GM06990 (cell line): ENCODE results near the gene CHRM5.
"Not testable (repeated sequence)": the region's sequence is repeated elsewhere in the genome, so short reads cannot be mapped to it uniquely, and the experiment has no call there.

ENCODE experiments used
- DNase-seq: peaks from one replicate; pipeline ENCODE4 v3.0.0-alpha.2; 2011; ENCODE audit not compliant: insufficient read length; ENCODE audit errors: extremely low read depth
- H3K27me3 ChIP-seq: replicated peaks from 2 replicates; pipeline ENCODE4 v1.6.0; 2011; ENCODE audit warnings: low read length; ENCODE audit not compliant: control insufficient read depth, insufficient read depth
- H3K36me3 ChIP-seq: 2 replicates; pipeline ENCODE4 v1.5.1; 2011; ENCODE audit warnings: low read length; ENCODE audit not compliant: control insufficient read depth, insufficient read depth
- H3K4me3 ChIP-seq: replicated peaks from 2 replicates; pipeline ENCODE4 v1.5.1; 2011; ENCODE audit warnings: low read depth, mild to moderate bottlenecking, control low read depth, low read length
- CTCF ChIP-seq: IDR thresholded peaks from 2 replicates; pipeline ENCODE4 v1.5.1; 2011; ENCODE audit warnings: low read length, control low read depth, mild to moderate bottlenecking, inconsistent platforms; ENCODE audit not compliant: insufficient read depth, poor library complexity, severe bottlenecking

Gene CHRM5

GRCh38 chr15:34046471-34047145 lies 78.3 kb downstream of the CHRM5 start:
- no peak for TF ChIP-seq CTCF
- Histone ChIP-seq H3K4me3 (no peak overlapping the region), H3K27me3 (no peaks in the 10 kb centered on the region), H3K36me3 (no peaks in the 10 kb centered on the region)
- DNase-seq: no peak

- no peak for DNase-seq
- TF ChIP-seq CTCF: no peak
- Histone ChIP-seq H3K27me3 (no peaks in the 10 kb centered on the region), H3K4me3 (no peak overlapping the region), H3K36me3 (no peaks in the 10 kb centered on the region)
Measured at GRCh38 chr15:34047893-34048775, 79.8 kb downstream of the CHRM5 start.

GRCh38 chr15:34049112-34049511 lies 80.8 kb downstream of the CHRM5 start:
- H3K4me3 ChIP-seq: no peak overlapping the region
- H3K36me3 ChIP-seq: no peaks in the 10 kb centered on the region
- DNase-seq: no peak
- no peaks in the 10 kb centered on the region for H3K27me3 ChIP-seq
- TF ChIP-seq CTCF: no peak

- not testable (repeated sequence) for H3K36me3 ChIP-seq, H3K27me3 ChIP-seq, DNase-seq, H3K4me3 ChIP-seq
Measured at GRCh38 chr15:34050385-34050784, 82.1 kb downstream of the CHRM5 start.

GRCh38 chr15:34054081-34054707 lies 85.9 kb downstream of the CHRM5 start:
- Histone ChIP-seq H3K36me3 (no peaks in the 10 kb centered on the region), H3K4me3 (no peak overlapping the region), H3K27me3 (no peaks in the 10 kb centered on the region)
- no peak for TF ChIP-seq CTCF
- no peak for DNase-seq
